ENCODE data around the gene INHBC.
"Not testable (repeated sequence)": the region's sequence is repeated elsewhere in the genome, so short reads cannot be mapped to it uniquely, and the experiment has no call there.

Gene INHBC

GRCh38 chr12:57487055-57487596, 52.5 kb downstream of the INHBC start:
- DNase-seq (ENCODE audit: low spot score), result no peak

- DNase-seq (ENCODE audit: low spot score), result peak; percentile 94
These were observed 53.2 kb downstream of the INHBC start, which contains the start of gene MARS1 for GRCh38 chr12:57487597-57488401. Gene MARS1, plus strand, starts transcription at chr12:57488068. Its CDS starts 23 bp downstream, at chr12:57488091.

- DNase-seq (ENCODE audit: low spot score), result no peak
These were observed 54.0 kb downstream of the INHBC start for GRCh38 chr12:57488402-57489156.

GRCh38 chr12:57489157-57489641, 54.6 kb downstream of the INHBC start:
- no peak for DNase-seq (ENCODE audit: low spot score)

GRCh38 chr12:57490126-57490525, 55.5 kb downstream of the INHBC start:
- no peak for DNase-seq (ENCODE audit: low spot score)

GRCh38 chr12:57491393-57492280, 57.1 kb downstream of the INHBC start:
- no peak for DNase-seq (ENCODE audit: low spot score)

GRCh38 chr12:57495051-57495701, 60.6 kb downstream of the INHBC start:
- not testable (repeated sequence) for DNase-seq (ENCODE audit: low spot score)

GRCh38 chr12:57496822-57497221, 62.2 kb downstream of the INHBC start:
- DNase-seq (ENCODE audit: low spot score), result no peak

- no peak for DNase-seq (ENCODE audit: low spot score)
These were observed 62.9 kb downstream of the INHBC start for GRCh38 chr12:57497223-57498131.

GRCh38 chr12:57498132-57498502, 63.5 kb downstream of the INHBC start:
- no peak for DNase-seq (ENCODE audit: low spot score)

GRCh38 chr12:57498571-57498970, 64.0 kb downstream of the INHBC start:
- DNase-seq (ENCODE audit: low spot score), result no peak

GRCh38 chr12:57500213-57500612, 65.6 kb downstream of the INHBC start:
- no peak for DNase-seq (ENCODE audit: low spot score)

Measured in AG20443 (cell line).